ENCODE results near the gene LRRC49. TPM values are rescaled to one million over a fixed set of nuclear protein-coding genes. Genes with fewer than 3 reads are reported as not detected.

Gene LRRC49
- total RNA-seq, 1 experiment from 2014 or later, result 8.3 TPM

GRCh38 chr15:71049706-71050422 is 157.2 kb downstream of the LRRC49 start:
- H2BK20ac ChIP-seq (ENCODE audit: low read depth, low read length, poor library complexity, severe bottlenecking), result no peak overlapping the region
- no CpG with 5 or more reads among the region's 3 CpGs for WGBS (ENCODE audit: extremely low coverage, insufficient read length, low lambda C conversion rate)
- H4K91ac ChIP-seq (ENCODE audit: insufficient read length, low read depth, low read length), result no peak overlapping the region
- H3K23ac ChIP-seq (ENCODE audit: insufficient read length, low read depth, low read length), result no peak overlapping the region
- no peak overlapping the region for H2BK12ac ChIP-seq (ENCODE audit: insufficient read length, low read depth, low read length)
- no peak for DNase-seq
- H3K79me2 ChIP-seq (ENCODE audit: insufficient read depth, low read length), result no peaks in the 10 kb centered on the region
- H2AK5ac ChIP-seq (ENCODE audit: insufficient read length, low read length), result no peak overlapping the region
- Mint-ChIP-seq H3K27ac (peak overlapping the region in 1 of 3 experiments; percentile 66; a peak in 2 of 7 replicates), H3K4me1 (peaks cover 17 to 21% of the 10 kb centered on the region in 2 experiments), H3K36me3 (ENCODE audit: insufficient read depth in 1 of 3, low read depth in 3 of 3) (no peaks in the 10 kb centered on the region; a peak in 3 of 7 replicates), H3K9me3 (no peaks in the 10 kb centered on the region; a peak in 1 of 5 replicates), H3K4me3 (no peak overlapping the region), H3K27me3 (ENCODE audit: low read depth) (no peaks in the 10 kb centered on the region)
- H3K18ac ChIP-seq (ENCODE audit: insufficient read length, low read depth, low read length), result no peak overlapping the region
- no peak overlapping the region for H3K4me2 ChIP-seq (ENCODE audit: insufficient read depth, insufficient read length, low read length)
- no peak overlapping the region for H4K8ac ChIP-seq (replicated peaks; ENCODE audit: insufficient read length, low read depth, low read length)
- no peak overlapping the region for H3K27ac ChIP-seq (ENCODE audit: insufficient read length, low read depth, low read length)
- no peak overlapping the region for H2BK120ac ChIP-seq (ENCODE audit: low read depth, low read length, poor library complexity, severe bottlenecking)
- H3K9me3 ChIP-seq (ENCODE audit: control insufficient read depth, low read depth, low read length), result no peaks in the 10 kb centered on the region
- TF ChIP-seq CTCF (conservative IDR thresholded peaks at IDR 0.05), result no peak
- H3K56ac ChIP-seq (ENCODE audit: insufficient read length, low read depth, low read length), result no peak overlapping the region
- no peak overlapping the region for H3K4ac ChIP-seq (ENCODE audit: low read depth, low read length)
- H3K23me2 ChIP-seq (ENCODE audit: insufficient read length, low read depth, low read length, poor library complexity, severe bottlenecking), result no peaks in the 10 kb centered on the region
- H4K5ac ChIP-seq (ENCODE audit: insufficient read length, low read depth, low read length), result no peak overlapping the region
- H2BK15ac ChIP-seq (ENCODE audit: low read depth, low read length), result no peak overlapping the region
- no peak overlapping the region for H3K9ac ChIP-seq (ENCODE audit: extremely low read depth, insufficient read length, low read length)
- H3K4me1 ChIP-seq (ENCODE audit: insufficient read depth, low read length), result no peaks in the 10 kb centered on the region
- H3K79me1 ChIP-seq (ENCODE audit: insufficient read depth, low read depth, low read length, poor library complexity, severe bottlenecking), result no peaks in the 10 kb centered on the region
- H3K27me3 ChIP-seq (ENCODE audit: insufficient read depth, low read length), result no peaks in the 10 kb centered on the region
- no peak overlapping the region for H2AFZ ChIP-seq (ENCODE audit: low read length)
- H2BK5ac ChIP-seq (ENCODE audit: insufficient read length, low read length), result no peak overlapping the region
- no peaks in the 10 kb centered on the region for H4K20me1 ChIP-seq (ENCODE audit: control insufficient read depth, insufficient read depth, insufficient read length)
- no peak overlapping the region for H3T11ph ChIP-seq (ENCODE audit: low read length)
- H3K14ac ChIP-seq (ENCODE audit: insufficient read depth, low read length), result no peak overlapping the region
